ENCODE measurements around the gene CD300LF.

The CD300LF gene

GRCh38 chr17:74682471-74683190 lies 30.1 kb downstream of the CD300LF start:
- DNase-seq, result no peak

- no peak for DNase-seq
Measured at GRCh38 chr17:74682028-74682427, 30.7 kb downstream of the CD300LF start.

- DNase-seq, result no peak
Measured at GRCh38 chr17:74680941-74681340, 31.8 kb downstream of the CD300LF start.

- DNase-seq, result no peak
Measured at GRCh38 chr17:74680213-74680612, 32.5 kb downstream of the CD300LF start.

- DNase-seq, result no peak
Measured at GRCh38 chr17:74679374-74679773, 33.3 kb downstream of the CD300LF start.

GRCh38 chr17:74678541-74678940 lies 34.2 kb downstream of the CD300LF start:
- no peak for DNase-seq

- DNase-seq, result no peak
Measured at GRCh38 chr17:74677558-74678466, 34.9 kb downstream of the CD300LF start.

GRCh38 chr17:74671031-74671771 lies 41.5 kb downstream of the CD300LF start:
- peak; percentile 63 for DNase-seq

GRCh38 chr17:74670329-74670728 lies 42.4 kb downstream of the CD300LF start:
- no peak for DNase-seq

GRCh38 chr17:74663561-74663960 lies 49.2 kb downstream of the CD300LF start:
- DNase-seq, result no peak

- DNase-seq, result no peak
Measured at GRCh38 chr17:74659889-74660288, 52.8 kb downstream of the CD300LF start.

GRCh38 chr17:74658620-74659019 lies 54.1 kb downstream of the CD300LF start:
- no peak for DNase-seq

- no peak for DNase-seq
Measured at GRCh38 chr17:74654742-74655141, 58.0 kb downstream of the CD300LF start.

- no peak for DNase-seq
Measured at GRCh38 chr17:74652020-74652419, 60.7 kb downstream of the CD300LF start.

GRCh38 chr17:74649909-74650308 lies 62.8 kb downstream of the CD300LF start:
- DNase-seq, result no peak

GRCh38 chr17:74647871-74648672 lies 64.7 kb downstream of the CD300LF start:
- DNase-seq, result no peak

- DNase-seq, result no peak
Measured at GRCh38 chr17:74646231-74646630, 66.5 kb downstream of the CD300LF start.

GRCh38 chr17:74645010-74645409 lies 67.7 kb downstream of the CD300LF start:
- no peak for DNase-seq

GRCh38 chr17:74644419-74644818 lies 68.3 kb downstream of the CD300LF start:
- DNase-seq, result no peak
